ENCODE results near the gene EIF3F. TPM values are rescaled to one million over a fixed set of nuclear protein-coding genes. Genes with fewer than 3 reads are reported as not detected.

EIF3F gene
- total and polyA plus RNA-seq, 2 donors (not counting 3 experiments of a cell fraction or from before 2014, with no cell fraction given), result 411 to 436 TPM

- Histone ChIP-seq H3K27me3 (ENCODE audit: control insufficient read depth in 2 of 2, insufficient read depth in 2 of 2, low read length in 2 of 2) (peaks cover 0 to 4% of the 10 kb centered on the region in 2 experiments), H3K79me2 (ENCODE audit: control insufficient read depth, insufficient read depth, low read length) (no peaks in the 10 kb centered on the region), H3K4me3 (replicated peaks in 1 of 3; ENCODE audit: insufficient read depth in 1 of 3, low read depth in 1 of 3, low read length in 3 of 3) (no peak overlapping the region), H4K20me1 (replicated peaks; ENCODE audit: control insufficient read depth, extremely low read depth, insufficient read depth, low read length) (no peaks in the 10 kb centered on the region), H3K4me2 (ENCODE audit: insufficient read depth, low read length) (no peak overlapping the region), H3K4me1 (ENCODE audit: control insufficient read depth, extremely low read depth, insufficient read depth, low read length) (no peaks in the 10 kb centered on the region), H3K36me3 (ENCODE audit: control insufficient read depth in 2 of 2, extremely low read depth in 1 of 2, insufficient read depth in 2 of 2, low read length in 2 of 2) (no peaks in the 10 kb centered on the region), H2AFZ (ENCODE audit: low read depth, low read length) (no peak overlapping the region), H3K9me1 (replicated peaks; ENCODE audit: control insufficient read depth, extremely low read depth, insufficient read depth, low read length) (no peaks in the 10 kb centered on the region), H3K27ac (ENCODE audit: insufficient read depth, low read depth, low read length) (no peak overlapping the region), H3K9me3 (replicated peaks; ENCODE audit: control insufficient read depth, insufficient read depth, low read length) (no peaks in the 10 kb centered on the region), H3K9ac (replicated peaks; ENCODE audit: extremely low read depth, insufficient read depth, low read length) (no peak overlapping the region)
- CTCF ChIA-PET, result interaction anchor here (1.0 to 12.3 kb wide), 2 partner anchors 25 to 64 kb away, joined by 3 to 528 read pairs; no protein-coding TSS in a partner anchor
- BruUV-seq (replicated peaks), result no TSS peak
- TF ChIP-seq EZH2 (IDR thresholded peaks at IDR 0.05; ENCODE audit: borderline replicate concordance, low read depth, low read length, severe bottlenecking) (no peak), JUN (IDR thresholded peaks at IDR 0.05; ENCODE audit: borderline replicate concordance, insufficient read depth, insufficient read length, low read depth) (no peak), FOS (IDR thresholded peaks at IDR 0.05; ENCODE audit: borderline replicate concordance, insufficient read depth, low read length) (no peak), MYC (IDR thresholded peaks at IDR 0.05; ENCODE audit: low read depth, low read length) (no peak), MAX (IDR thresholded peaks at IDR 0.05; ENCODE audit: insufficient read depth, insufficient read length) (no peak), POLR2A (IDR thresholded peaks at IDR 0.05; ENCODE audit: low read depth, low read length) (no peak), GATA2 (IDR thresholded peaks at IDR 0.05; ENCODE audit: insufficient read depth, insufficient read length, low read depth, low read length) (no peak)
- DNase-seq (ENCODE audit: low read depth, low spot score) (no peak), FAIRE-seq (no peak)
- POLR2A ChIA-PET, result no interaction called here
- intact Hi-C loops (cut with micrococcal nuclease) (no loop called here), dilution Hi-C loops (cut with MboI; ENCODE audit: extremely low pct_ligation_motif_present, low sequenced_read_pairs) (no loop called here)
Observed at GRCh38 chr11:8031248-8032115, 44.3 kb downstream of the EIF3F start.
